Eye (tissue), 1 donor: Measurements from ENCODE around the gene DDX27.

Experiments
- DNase-seq: peaks from one replicate; pipeline ENCODE4 v3.0.0-alpha.2; 2015

DDX27 gene

GRCh38 chr20:49278818-49279676 is 59.8 kb downstream of the DDX27 start:
- DNase-seq: no peak

DNA sequence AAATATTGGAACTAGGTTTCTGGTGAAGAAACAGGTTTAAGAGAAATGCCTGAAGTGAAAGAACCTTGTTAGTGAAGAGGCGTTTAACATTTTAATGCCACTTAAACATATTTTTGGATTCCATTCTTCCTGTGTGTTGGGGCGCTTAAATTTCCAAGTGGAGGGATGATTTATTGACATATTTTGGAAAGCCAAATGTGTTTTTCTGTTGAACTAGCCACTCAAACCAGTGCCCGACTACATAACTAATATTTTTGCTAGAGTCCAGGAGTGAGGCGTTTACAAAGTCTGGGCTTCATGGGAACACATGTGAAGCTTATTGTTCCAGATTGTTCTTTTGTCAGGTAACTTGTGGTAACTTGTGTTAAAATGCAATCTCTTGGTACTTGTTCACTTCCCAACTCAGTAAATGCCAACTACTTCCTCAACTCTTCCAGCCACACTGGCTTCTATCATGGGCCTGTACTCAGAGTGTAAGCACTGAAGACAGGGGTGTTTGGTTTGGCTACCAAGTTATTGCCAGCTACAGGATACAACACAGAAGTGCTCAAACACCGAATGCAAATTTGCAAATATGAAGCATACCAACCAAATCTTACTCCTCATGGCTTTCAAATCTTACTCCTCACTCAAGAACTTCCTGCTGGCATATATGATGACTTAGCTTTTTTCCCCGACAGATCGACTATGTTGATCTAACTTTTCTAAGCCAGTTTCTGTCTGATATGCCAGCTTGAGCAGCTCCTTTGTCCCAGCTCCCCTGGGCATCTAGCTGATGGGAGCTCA is 60.7 kb downstream of the DDX27 start:
- no peak for DNase-seq

- no peak for DNase-seq
These were observed 61.3 kb downstream of the DDX27 start for GRCh38 chr20:49280463-49281058.

- no peak for DNase-seq
These were observed 62.1 kb downstream of the DDX27 start for GRCh38 chr20:49281059-49281912.

DNA sequence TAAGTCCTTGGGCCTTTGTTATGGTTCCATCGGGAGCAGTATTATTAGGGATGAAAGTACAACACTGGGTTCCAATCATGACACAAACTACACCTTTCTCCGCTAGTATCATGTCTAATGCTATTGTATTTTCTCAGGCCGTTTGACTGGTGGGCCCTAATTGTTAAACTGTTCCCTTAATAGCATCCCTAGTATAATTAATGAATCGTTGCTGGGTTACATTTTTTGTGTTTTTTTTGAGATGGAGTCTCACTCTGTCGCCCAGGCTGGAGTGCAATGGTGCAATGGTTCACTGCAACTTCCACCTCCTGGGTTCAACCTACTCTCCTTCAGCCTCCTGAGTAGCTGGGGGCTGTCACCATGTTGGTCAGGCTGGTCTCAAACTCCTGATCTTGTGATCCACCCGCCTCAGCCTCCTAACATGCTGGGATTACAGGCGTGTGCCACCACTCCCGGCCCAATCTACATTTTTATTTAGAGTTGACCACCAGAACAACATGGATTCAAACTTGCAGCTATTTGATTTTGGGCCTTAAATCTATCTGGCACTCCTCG is 62.8 kb downstream of the DDX27 start:
- DNase-seq: no peak

- no peak for DNase-seq
These were observed 63.5 kb downstream of the DDX27 start for GRCh38 chr20:49282584-49283171.

DNA sequence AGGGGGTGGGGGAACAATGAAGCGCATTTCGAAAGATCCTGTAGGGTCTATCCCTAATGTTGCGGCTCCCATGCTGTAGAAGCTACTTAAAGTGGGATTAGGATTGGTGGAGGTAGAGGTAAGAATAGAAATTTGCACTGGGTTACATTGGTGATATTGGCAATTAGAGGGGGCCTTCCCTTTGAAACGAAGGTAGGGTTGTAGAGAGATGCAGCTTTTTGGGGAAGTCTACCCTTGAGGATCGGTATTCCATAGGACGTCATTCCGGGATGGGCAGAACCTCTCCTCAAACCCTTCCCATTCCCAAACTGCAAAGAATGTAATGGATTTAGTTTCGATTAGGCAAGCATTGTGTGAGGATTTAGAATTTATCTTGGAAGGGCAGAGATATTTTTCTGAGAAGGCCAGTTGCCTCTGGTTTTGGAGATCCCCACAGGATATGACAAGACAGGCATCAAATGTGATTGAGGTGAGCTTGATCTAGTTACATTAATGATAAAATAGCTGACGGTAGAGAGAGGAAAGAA is 64.0 kb downstream of the DDX27 start:
- DNase-seq: no peak

GRCh38 chr20:49283703-49284625 is 64.7 kb downstream of the DDX27 start:
- DNase-seq: no peak

DNA sequence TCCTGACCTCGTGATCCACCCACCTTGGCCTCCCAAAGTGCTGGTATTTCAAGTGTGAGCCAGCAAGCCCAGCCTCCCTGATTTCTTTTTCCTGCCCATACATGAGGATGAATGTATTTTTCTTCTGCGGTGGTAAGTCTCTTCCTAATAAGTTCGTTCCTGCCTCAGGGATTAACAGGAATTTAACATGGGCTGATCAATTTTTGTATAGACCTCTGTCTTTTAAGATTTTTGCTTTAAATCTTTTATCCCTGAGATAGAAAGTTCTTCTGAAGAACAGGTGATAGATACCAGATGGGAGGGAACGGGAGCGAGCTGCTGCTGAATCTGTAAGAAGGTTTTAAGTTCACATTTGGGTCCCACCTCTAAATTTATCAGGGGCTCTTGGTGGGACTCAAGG is 65.6 kb downstream of the DDX27 start:
- no peak for DNase-seq

- DNase-seq: no peak
These were observed 66.0 kb downstream of the DDX27 start for GRCh38 chr20:49285233-49285668.

DNA sequence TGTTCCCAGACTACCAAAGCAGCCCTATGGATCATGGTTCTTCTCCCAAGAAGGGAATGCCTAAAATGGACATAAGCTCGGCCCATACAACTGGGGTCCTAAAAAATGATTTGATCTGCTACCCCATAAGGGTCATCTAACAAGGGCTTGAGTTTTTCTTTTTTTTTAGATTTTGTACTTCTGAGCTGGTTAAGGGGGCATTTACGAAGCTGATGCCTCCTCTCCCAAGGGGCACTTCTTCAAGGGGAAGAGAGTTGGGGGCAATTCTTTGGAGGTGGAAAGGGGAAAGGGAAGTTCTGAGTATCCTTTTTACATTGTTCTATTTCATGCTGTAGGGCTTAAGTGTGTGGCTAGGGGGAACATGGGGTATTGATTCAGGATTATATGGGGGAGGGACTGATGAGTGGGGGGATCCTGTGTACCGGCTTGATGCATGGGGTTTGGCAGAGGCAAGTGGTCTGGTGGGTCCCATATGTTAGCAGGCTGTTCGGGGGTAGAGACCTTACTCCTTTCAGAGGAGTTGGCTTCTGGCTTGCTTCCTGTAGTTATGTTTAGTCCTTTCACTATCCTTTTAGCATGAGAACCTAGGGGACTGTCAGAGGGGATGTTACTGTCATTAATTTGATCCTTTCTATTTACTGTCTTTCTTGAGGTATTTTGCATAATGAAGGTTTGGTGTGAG is 66.7 kb downstream of the DDX27 start:
- DNase-seq: no peak

DNA sequence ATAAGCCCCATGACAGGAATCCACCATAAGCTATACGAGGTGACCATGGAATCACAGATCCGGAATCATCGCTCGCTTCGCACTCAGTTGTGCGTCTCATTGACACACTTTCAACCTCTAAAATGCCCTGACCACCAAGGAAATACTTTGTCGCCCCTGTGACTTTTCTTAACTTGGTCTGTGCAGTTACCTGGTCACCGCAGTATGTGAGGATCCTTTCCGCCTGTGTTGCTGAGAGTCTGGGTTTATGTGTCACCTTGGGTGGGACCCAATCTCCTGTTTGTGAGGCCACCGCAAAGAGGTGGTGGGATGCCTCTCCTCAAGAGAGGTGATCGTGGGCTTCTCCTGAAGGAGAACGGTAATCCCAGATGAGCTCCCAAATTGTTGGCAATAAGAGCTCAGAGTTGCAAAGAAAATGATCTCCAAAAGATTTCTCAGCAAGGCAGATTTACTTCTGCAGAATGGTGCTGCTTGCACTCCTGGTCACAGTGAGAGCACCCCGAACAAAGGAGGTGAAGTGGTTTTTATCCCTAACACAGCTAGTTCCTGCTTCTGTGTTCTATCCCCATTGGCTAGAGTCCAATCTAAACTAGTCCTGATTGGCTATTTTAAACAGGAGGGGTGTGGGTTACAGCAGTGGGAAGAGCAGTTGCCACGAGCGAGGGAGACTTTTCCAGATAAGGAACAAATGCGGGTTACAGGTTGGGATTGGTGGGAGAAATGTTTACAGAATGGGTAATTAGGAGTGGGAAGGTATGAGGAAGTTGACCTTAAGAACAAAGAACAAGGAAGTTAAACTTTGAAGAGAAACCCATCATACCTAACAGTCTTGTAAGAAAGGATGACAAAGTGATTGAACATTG is 67.7 kb downstream of the DDX27 start:
- DNase-seq: no peak

- no peak for DNase-seq
These were observed 68.5 kb downstream of the DDX27 start for GRCh38 chr20:49287555-49288249.

GRCh38 chr20:49288250-49288751 is 69.1 kb downstream of the DDX27 start:
- DNase-seq: no peak

- no peak for DNase-seq
These were observed 69.8 kb downstream of the DDX27 start for GRCh38 chr20:49288784-49289696.

- DNase-seq: no peak
These were observed 71.5 kb downstream of the DDX27 start for GRCh38 chr20:49290608-49291191.
